Fibroblast of lung (primary cell): ENCODE results near the gene ABCD4. TPM values are rescaled to one million over a fixed set of nuclear protein-coding genes. Genes with fewer than 3 reads are reported as not detected.

Experiments used
- DNase-seq, 2 donors: peaks; one replicate each; pipeline versions ENCODE4 v3.0.0 to v3.0.0-alpha.2; 2010; ENCODE audit warnings: low read depth in 2 of 2
- H2AFZ ChIP-seq: 2 replicates; pipeline ENCODE4 v1.5.1; 2012; ENCODE audit warnings: low read length, control low read depth, inconsistent platforms
- H3K27ac ChIP-seq: 2 replicates; pipeline ENCODE4 v1.5.1; 2011; ENCODE audit warnings: low read length, control low read depth; ENCODE audit not compliant: insufficient read depth
- H3K27me3 ChIP-seq: 2 replicates; pipeline ENCODE4 v1.5.1; 2011; ENCODE audit warnings: mild to moderate bottlenecking, low read length; ENCODE audit not compliant: control insufficient read depth, insufficient read depth
- H3K36me3 ChIP-seq: 2 replicates; pipeline ENCODE4 v1.5.1; 2011; ENCODE audit warnings: low read length; ENCODE audit not compliant: control insufficient read depth, insufficient read depth
- H3K4me1 ChIP-seq: 2 replicates; pipeline ENCODE4 v1.5.1; 2011; ENCODE audit warnings: low read length; ENCODE audit not compliant: control insufficient read depth, insufficient read depth; ENCODE audit errors: extremely low read depth
- H3K4me2 ChIP-seq: 2 replicates; pipeline ENCODE4 v1.5.1; 2011; ENCODE audit warnings: low read length, control low read depth; ENCODE audit not compliant: insufficient read depth; ENCODE audit errors: extremely low read depth
- H3K4me3 ChIP-seq, 4 experiments: fragments of 200-600 bp in 1 of 4; sonication (generic) in 1 of 4; replicated peaks in 1 of 4; 2 replicates each; pipeline ENCODE4 v1.5.1; 2011 to 2016; ENCODE audit warnings: low read length in 4 of 4, low read depth in 3 of 4, mild to moderate bottlenecking in 3 of 4, control low read depth in 2 of 4, inconsistent platforms in 1 of 4, mixed read lengths in 1 of 4; ENCODE audit not compliant: insufficient read depth in 1 of 4; ENCODE audit errors: control extremely low read depth in 1 of 4
- H3K79me2 ChIP-seq: 2 replicates; pipeline ENCODE4 v1.5.1; 2012; ENCODE audit warnings: mild to moderate bottlenecking, low read length, inconsistent platforms; ENCODE audit not compliant: control insufficient read depth, insufficient read depth
- H3K9ac ChIP-seq: 2 replicates; pipeline ENCODE4 v1.5.1; 2011; ENCODE audit warnings: mild to moderate bottlenecking, low read length, control low read depth; ENCODE audit not compliant: insufficient read depth
- H3K9me3 ChIP-seq: 2 replicates; pipeline ENCODE4 v1.5.1; 2012; ENCODE audit warnings: low read depth, low read length; ENCODE audit not compliant: control insufficient read depth, insufficient read depth
- H4K20me1 ChIP-seq: 2 replicates; pipeline ENCODE4 v1.5.1; 2011; ENCODE audit warnings: low read length; ENCODE audit not compliant: control insufficient read depth, insufficient read depth; ENCODE audit errors: extremely low read depth
- EZH2 ChIP-seq: IDR thresholded peaks from 2 replicates; pipeline ENCODE4 v1.5.1; 2012; ENCODE audit warnings: low read length, control low read depth, mild to moderate bottlenecking; ENCODE audit errors: missing control alignments
- polyA plus RNA-seq, 2 donors: library from polyadenylated mRNA; depleted of rRNA in 1 of 2; stranded (reverse) in 1 of 2; unstranded in 1 of 2; fragments of >200 nt; gene quantifications; 2 replicates each; pipeline ENCODE4 v1.2.1, GENCODE V29; 2011 to 2012; ENCODE audit warnings: missing spikeins in 1 of 2
- total RNA-seq: library from RNA; depleted of rRNA; stranded (reverse); fragments of >200 nt; gene quantifications from 2 replicates; pipeline ENCODE4 v1.2.1, GENCODE V29; 2014
- TF ChIP-seq, protein P1 (sequence below), 2 donors: IDR thresholded peaks in 1 of 2; conservative IDR thresholded peaks in 1 of 2; 1 replicate in 1 of 2; 2 replicates in 1 of 2; pipeline ENCODE4 v1.5.1; 2011 to 2012; ENCODE audit warnings: low read length in 2 of 2, control low read depth in 1 of 2, inconsistent platforms in 1 of 2, low read depth in 1 of 2, mild to moderate bottlenecking in 1 of 2

ABCD4 gene
- total and polyA plus RNA-seq, 2 donors (not counting 1 experiment from before 2014, with no cell fraction given), result 12.6 to 26.9 TPM

DNA sequence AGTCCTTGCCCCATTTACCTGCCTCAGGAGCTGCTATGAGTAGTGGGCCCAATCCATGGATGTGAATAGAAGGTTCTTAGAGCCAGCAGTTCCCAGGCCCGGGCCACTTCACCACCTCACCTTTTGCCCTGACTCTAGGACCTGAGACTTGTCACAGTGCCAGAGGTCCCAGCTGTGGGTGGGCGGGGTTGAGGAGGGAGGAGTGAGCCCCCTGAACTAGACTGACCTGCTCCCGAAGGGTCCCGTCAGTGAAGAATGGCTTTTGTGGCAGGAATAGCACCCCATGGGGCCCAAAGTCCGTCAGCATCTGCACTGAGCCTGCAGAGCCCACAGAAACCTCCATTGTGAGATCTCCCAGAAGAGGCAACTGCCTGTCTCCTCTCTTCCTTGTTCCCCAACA is 12.9 kb downstream of the ABCD4 start:
- Histone ChIP-seq H3K4me2 (no peak overlapping the region), H3K9me3 (no peaks in the 10 kb centered on the region), H3K36me3 (peaks cover 27% of the 10 kb centered on the region), H3K4me1 (no peaks in the 10 kb centered on the region), H3K27me3 (no peaks in the 10 kb centered on the region), H3K4me3 (no peak overlapping the region), H2AFZ (no peak overlapping the region), H4K20me1 (no peaks in the 10 kb centered on the region), H3K79me2 (no peaks in the 10 kb centered on the region), H3K27ac (no peak overlapping the region), H3K9ac (no peak overlapping the region)
- TF ChIP-seq EZH2, result no peak
- TF ChIP-seq, protein P1, sequence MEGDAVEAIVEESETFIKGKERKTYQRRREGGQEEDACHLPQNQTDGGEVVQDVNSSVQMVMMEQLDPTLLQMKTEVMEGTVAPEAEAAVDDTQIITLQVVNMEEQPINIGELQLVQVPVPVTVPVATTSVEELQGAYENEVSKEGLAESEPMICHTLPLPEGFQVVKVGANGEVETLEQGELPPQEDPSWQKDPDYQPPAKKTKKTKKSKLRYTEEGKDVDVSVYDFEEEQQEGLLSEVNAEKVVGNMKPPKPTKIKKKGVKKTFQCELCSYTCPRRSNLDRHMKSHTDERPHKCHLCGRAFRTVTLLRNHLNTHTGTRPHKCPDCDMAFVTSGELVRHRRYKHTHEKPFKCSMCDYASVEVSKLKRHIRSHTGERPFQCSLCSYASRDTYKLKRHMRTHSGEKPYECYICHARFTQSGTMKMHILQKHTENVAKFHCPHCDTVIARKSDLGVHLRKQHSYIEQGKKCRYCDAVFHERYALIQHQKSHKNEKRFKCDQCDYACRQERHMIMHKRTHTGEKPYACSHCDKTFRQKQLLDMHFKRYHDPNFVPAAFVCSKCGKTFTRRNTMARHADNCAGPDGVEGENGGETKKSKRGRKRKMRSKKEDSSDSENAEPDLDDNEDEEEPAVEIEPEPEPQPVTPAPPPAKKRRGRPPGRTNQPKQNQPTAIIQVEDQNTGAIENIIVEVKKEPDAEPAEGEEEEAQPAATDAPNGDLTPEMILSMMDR (conservative IDR thresholded peaks at IDR 0.05 in 1 of 2, IDR thresholded peaks at IDR 0.05 in 1 of 2; ENCODE audit: low read depth in 1 of 2, low read length in 2 of 2), result no peak
- no peak for DNase-seq

DNA sequence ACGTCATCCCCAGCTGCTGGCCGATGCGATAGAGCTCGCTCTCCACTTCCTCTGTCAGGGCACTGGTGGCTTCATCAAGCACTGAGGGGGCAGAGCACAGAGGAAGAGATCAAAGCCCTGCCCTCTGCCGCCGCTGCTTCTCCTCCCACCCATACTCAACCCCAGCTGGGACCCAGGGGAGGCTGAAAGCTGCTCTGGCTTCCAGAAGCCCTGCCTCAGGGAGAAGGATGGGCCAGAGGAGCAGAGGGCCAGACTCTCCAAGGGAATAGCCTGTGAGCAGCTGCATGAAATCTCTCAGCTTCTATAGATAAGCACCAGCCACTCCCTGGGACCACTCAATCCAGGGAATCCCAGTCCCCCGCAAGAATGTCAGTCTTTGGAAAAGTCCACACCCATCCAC is 16.0 kb downstream of the ABCD4 start:
- Histone ChIP-seq H3K9ac (no peak overlapping the region), H2AFZ (no peak overlapping the region), H3K27ac (no peak overlapping the region), H3K27me3 (no peaks in the 10 kb centered on the region), H3K79me2 (no peaks in the 10 kb centered on the region), H3K4me3 (no peak overlapping the region), H3K4me2 (no peak overlapping the region), H3K36me3 (peaks cover 19% of the 10 kb centered on the region), H4K20me1 (no peaks in the 10 kb centered on the region), H3K9me3 (no peaks in the 10 kb centered on the region), H3K4me1 (no peaks in the 10 kb centered on the region)
- DNase-seq, result no peak
- TF ChIP-seq, protein P1 (conservative IDR thresholded peaks at IDR 0.05 in 1 of 2, IDR thresholded peaks at IDR 0.05 in 1 of 2; ENCODE audit: low read depth in 1 of 2, low read length in 2 of 2), result no peak
- TF ChIP-seq EZH2, result no peak

DNA sequence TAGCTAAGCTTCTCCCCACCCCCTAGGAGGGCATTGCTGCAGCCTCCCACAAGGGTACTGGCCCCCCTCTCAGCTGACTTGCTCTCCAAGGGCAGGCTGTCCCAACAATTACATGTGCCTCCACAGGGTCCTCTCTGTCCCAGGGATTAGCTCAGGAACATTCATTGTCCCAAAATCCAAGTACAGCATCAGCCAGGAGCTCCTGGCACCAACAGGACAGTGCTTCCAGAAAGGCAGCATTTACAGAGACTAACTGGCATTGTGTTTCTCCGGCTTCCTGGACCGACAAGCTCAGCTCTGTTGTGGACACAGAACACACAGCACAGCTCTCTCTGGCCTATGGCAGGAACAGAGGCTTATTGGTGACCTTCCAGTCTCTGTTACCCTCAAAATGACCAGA is 21.7 kb downstream of the ABCD4 start:
- no peak for DNase-seq
- H3K79me2 ChIP-seq, result no peaks in the 10 kb centered on the region
- no peaks in the 10 kb centered on the region for H4K20me1 ChIP-seq
- no peak overlapping the region for H3K4me3 ChIP-seq
- no peak overlapping the region for H3K4me2 ChIP-seq
- TF ChIP-seq, protein P1 (conservative IDR thresholded peaks at IDR 0.05 in 1 of 2, IDR thresholded peaks at IDR 0.05 in 1 of 2; ENCODE audit: low read depth in 1 of 2, low read length in 2 of 2), result no peak
- TF ChIP-seq EZH2, result no peak
- H3K9me3 ChIP-seq, result no peaks in the 10 kb centered on the region
- H3K27me3 ChIP-seq, result no peaks in the 10 kb centered on the region
- no peak overlapping the region for H3K27ac ChIP-seq
- no peaks in the 10 kb centered on the region for H3K4me1 ChIP-seq
- H3K9ac ChIP-seq, result no peak overlapping the region
- no peak overlapping the region for H2AFZ ChIP-seq
- peaks cover 2% of the 10 kb centered on the region for H3K36me3 ChIP-seq
